SKM-1 treated with dmso at 0.1 percent for 144 hours (cell line): ENCODE results near the gene OGG1.
A peak's percentile ranks its signal among the peaks of the same experiment; 100 is the strongest.

Source experiments
- DNase-seq: peaks from one replicate; lab custom pipeline; 2025; ENCODE audit not compliant: unreplicated experiment; lab: John Stamatoyannopoulos, UW

OGG1 gene

GRCh38 chr3:9749645-9750555, at the start of gene OGG1:
Gene OGG1, plus strand, starts transcription at chr3:9749952. Its CDS starts 335 bp downstream, at chr3:9750287.
- peak; percentile 99 for DNase-seq

GRCh38 chr3:9700536-9700935, 49.2 kb upstream of the OGG1 start:
- no peak for DNase-seq

GRCh38 chr3:9701006-9701405, 48.7 kb upstream of the OGG1 start:
- no peak for DNase-seq

GRCh38 chr3:9701711-9702110, 48.0 kb upstream of the OGG1 start:
- DNase-seq, result no peak

GRCh38 chr3:9703240-9703639, 46.5 kb upstream of the OGG1 start:
- DNase-seq, result no peak

- no peak for DNase-seq
These were observed 45.9 kb upstream of the OGG1 start, which contains the start of gene CPNE9 for GRCh38 chr3:9703736-9704346. Gene CPNE9, plus strand, starts transcription at chr3:9703833. Its CDS starts 164 bp downstream, at chr3:9703997.

GRCh38 chr3:9704347-9705322, 45.1 kb upstream of the OGG1 start:
- DNase-seq, result no peak

- DNase-seq, result no peak
These were observed 39.5 kb upstream of the OGG1 start for GRCh38 chr3:9710174-9710739.

- DNase-seq, result no peak
These were observed 37.3 kb upstream of the OGG1 start for GRCh38 chr3:9712415-9712814.

GRCh38 chr3:9713142-9713541, 36.6 kb upstream of the OGG1 start:
- no peak for DNase-seq

GRCh38 chr3:9715136-9715535, 34.6 kb upstream of the OGG1 start:
- DNase-seq, result no peak

GRCh38 chr3:9715764-9716437, 33.9 kb upstream of the OGG1 start:
- DNase-seq, result peak; percentile 88

- no peak for DNase-seq
These were observed 32.8 kb upstream of the OGG1 start for GRCh38 chr3:9716801-9717555.

- DNase-seq, result no peak
These were observed 32.2 kb upstream of the OGG1 start for GRCh38 chr3:9717563-9717962.

- no peak for DNase-seq
These were observed 31.6 kb upstream of the OGG1 start for GRCh38 chr3:9718118-9718517.

- no peak for DNase-seq
These were observed 28.6 kb upstream of the OGG1 start for GRCh38 chr3:9721015-9721699.

- DNase-seq, result peak; percentile 16
These were observed 28.1 kb upstream of the OGG1 start for GRCh38 chr3:9721700-9722060.

- no peak for DNase-seq
These were observed 23.8 kb upstream of the OGG1 start for GRCh38 chr3:9725775-9726515.
